ENCODE measurements around the gene GSTM1.

The GSTM1 gene

GRCh38 chr1:109726728-109727373 lies 39.2 kb downstream of the GSTM1 start:
- no peak for DNase-seq (ENCODE audit: low read depth in 2 of 2)

DNA sequence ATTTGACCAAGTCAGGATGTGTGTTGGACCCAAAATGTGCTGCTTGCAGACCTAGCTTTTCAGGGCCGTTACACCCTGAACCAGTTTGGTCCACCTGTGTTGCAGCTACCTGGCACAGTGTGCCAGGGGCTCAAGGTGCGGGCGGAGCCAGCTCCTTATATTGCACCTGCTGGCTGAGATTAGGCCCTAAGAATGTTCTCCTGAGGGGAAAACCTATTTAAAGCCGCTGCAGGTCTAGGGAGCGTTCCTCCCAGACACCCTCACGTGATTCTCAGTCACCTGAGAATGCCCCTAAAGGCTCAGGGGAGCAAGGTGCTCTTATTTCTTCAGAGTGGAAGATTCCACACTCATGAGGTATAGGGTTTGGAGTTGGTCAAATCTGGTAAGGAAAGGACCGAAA lies 41.3 kb downstream of the GSTM1 start:
- no peak for DNase-seq (ENCODE audit: low read depth in 2 of 2)

DNA sequence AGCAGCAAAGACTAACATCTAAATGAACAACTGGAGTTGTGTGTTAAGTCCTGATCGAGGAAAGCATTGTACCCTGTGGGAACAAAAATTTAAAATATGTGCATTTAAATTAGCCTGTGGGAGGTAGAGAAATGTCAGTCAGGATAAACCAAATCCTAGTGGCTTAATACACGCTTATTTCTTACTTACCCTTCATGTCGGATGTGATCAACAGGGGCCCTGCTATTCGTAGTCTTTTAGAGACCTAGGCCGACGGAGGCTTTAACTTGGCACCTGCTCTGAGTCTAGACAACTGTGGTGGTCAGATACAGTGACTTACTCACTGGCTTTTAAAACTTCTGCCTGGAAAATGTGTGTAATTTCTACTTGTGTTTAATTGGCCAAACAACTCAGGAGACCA lies 43.0 kb downstream of the GSTM1 start:
- DNase-seq (ENCODE audit: low read depth in 2 of 2): no peak

DNA sequence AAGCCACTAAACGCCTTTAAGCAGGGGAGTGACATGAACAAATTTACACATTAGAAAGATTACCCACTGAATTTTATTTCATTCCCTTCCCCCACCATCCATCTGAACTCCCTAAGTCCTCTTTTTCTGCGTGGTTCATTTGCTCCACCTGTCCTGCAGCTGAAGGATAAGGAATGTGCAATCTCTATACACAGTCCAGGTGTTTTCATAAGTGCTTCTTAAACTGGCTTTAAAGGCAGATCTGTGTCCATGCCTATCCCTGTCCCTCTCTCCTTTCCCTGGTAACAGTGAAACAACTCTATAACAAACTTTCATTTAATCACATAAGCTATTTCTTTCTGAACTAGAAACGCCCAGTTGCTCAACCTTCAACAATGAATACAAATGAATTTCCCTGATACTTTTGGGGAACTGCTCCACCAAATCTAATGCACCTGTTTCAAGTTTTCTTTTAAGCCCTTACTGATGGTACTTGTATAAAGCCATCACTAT lies 44.8 kb downstream of the GSTM1 start:
- no peak for DNase-seq (ENCODE audit: low read depth in 2 of 2)

DNA sequence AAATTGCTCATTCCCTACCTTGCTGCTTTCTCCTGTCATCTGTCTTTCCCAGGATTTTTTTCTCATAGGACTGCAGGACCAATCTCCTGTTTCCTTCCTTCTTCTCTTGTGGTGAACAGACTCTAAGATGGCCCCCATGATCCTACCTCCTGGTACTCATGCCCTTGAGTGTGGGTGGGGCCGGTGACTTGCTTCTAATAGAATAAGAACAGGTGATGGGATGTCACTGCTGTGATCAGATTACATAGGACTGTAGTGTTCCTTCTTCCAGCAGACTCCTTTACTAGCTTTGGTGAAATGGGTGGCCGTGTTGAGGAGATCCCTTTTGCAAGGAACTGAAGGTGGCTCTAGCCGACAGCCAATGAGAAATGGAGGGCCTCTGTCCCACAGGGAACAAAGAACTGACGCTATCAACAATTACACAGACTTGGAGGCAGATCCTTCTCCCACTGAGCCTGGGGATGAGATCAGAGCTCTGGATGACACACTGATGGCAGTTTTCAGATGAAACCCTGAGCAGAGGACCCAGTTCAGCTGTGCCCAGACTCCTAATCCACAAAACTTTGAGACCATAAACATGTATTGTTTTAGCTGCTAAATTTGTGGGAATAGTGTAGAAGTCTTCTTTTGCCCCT lies 45.7 kb downstream of the GSTM1 start:
- DNase-seq (ENCODE audit: low read depth in 2 of 2): no peak

DNA sequence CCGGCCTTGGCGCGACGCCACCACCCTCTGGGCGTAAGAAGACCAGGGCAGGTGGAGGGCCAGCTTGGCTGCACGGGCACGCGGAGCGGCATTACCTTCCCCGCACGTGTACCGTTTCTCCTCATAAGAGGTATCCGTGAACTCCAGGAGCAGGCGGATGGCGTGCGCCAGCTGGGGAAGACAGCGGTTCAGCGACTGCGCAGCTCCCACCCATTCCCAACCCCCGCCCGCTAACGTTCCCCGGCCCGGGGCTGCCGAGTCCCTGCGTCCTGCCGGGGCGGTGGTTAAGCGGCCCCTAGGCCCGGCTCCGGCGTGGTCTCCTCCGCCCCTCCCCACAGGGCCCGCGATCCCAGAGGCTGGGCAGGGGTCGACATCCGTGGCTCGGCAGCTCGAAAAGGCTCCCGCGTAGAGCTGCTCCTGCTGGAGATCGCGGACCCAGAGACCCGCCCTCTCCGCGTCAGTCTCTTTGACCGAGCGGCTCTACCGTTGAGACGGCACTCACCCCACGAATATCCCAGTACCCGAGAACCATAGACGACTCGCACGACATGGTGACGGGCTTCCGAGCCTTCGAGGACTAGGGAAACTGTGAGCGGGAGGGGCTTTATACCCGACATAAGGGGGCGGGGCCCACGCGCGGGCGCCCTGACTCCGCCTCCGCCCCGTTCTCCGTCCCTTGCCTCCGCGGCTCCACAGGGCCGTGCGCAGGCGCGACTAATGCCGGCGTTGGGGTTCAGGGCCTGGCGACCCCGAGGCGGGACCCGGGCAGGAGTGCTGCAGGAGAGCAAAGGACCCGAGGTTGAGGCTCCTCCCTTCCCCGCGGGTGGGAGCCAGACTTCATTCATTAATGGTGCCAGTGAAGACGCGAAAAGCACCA lies 52.4 kb downstream of the GSTM1 start:
- DNase-seq (ENCODE audit: low read depth in 2 of 2): peak; percentile 70 to 71

DNA sequence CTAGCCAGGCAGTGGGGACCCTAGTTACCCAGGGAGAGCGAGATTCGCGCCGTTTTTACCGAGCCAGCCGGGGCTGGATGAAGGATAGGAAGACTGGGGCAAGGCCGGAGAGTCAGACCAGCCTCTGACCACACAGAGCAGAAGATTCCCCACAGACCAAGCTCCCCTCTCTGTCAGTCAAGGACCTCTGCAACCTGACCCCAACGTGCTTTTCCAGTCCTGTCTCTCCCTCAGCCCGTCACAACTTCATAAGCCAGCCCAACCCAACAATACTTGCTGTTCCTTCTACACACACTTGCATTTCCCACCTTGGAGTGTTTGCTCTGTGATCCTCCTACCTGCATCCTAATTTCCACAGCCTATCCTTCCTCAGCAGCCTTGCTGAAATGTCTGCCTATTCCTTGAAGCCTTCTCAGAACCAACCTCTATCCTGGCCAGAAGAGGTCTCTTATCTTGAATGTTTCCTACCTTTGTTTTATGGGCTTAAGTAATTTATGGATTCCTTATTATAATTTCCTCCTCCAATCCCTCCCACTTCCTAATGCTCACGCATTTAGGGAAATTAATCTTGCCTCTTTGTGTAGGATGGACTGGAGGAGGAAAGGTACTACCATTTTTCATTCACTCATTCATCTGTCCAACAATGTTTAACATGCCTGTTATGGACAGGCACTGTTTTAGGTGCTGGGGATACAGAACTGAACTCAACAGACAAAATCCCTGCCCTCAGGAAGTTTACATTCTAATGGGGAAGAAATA lies 53.2 kb downstream of the GSTM1 start, which contains the start of gene GSTM3:
TSS of gene GSTM3 (minus strand) at position 424 of the 759 bp plus-strand sequence. CDS start 751 bp downstream, outside the sequence.
- DNase-seq (ENCODE audit: low read depth in 2 of 2): no peak
